HEK293 (cell line): Measurements from ENCODE around the gene PAM.

Source experiments
- CTCF ChIA-PET: fragments of 350-600 bp; formaldehyde crosslinking; extraction: SDS; loops from one replicate; lab custom pipeline; 2021; ENCODE audit warnings: antibody characterized with exemption; lab: Yijun Ruan, JAX
- POLR2A ChIA-PET: fragments of 300-600 bp; formaldehyde crosslinking; extraction: SDS; loops from one replicate; lab custom pipeline; 2020; ENCODE audit warnings: antibody characterized with exemption, inconsistent platforms; lab: Yijun Ruan, JAX
- H3K27ac ChIP-seq: fragments of 200-500 bp; sonication (Bioruptor generic); 2 replicates; pipeline ENCODE4 v1.5.1; 2014; ENCODE audit warnings: low read depth, low read length, control low read depth, inconsistent platforms; ENCODE audit errors: extremely low read depth
- H3K36me3 ChIP-seq, 2 experiments: fragments of 200-500 bp in 1 of 2; sonication (Bioruptor generic) in 1 of 2; 1 replicate in 1 of 2; 2 replicates in 1 of 2; pipeline ENCODE4 v1.5.1; 2014 to 2017; ENCODE audit warnings: inconsistent platforms in 2 of 2, low read length in 2 of 2; ENCODE audit not compliant: control insufficient read depth in 2 of 2, insufficient read depth in 1 of 2
- H3K4me1 ChIP-seq: fragments of 200-500 bp; sonication (Bioruptor generic); 2 replicates; pipeline ENCODE4 v1.5.1; 2014; ENCODE audit warnings: mild to moderate bottlenecking, low read length, inconsistent platforms; ENCODE audit not compliant: control insufficient read depth, insufficient read depth
- H3K4me3 ChIP-seq: 2 replicates; pipeline ENCODE4 v1.5.1; 2011; ENCODE audit warnings: low read depth, mild to moderate bottlenecking, control low read depth, low read length, moderate library complexity
- H3K9me3 ChIP-seq: fragments of 200-500 bp; sonication (Bioruptor generic); 2 replicates; pipeline ENCODE4 v1.5.1; 2014; ENCODE audit warnings: low read depth, low read length, inconsistent platforms; ENCODE audit not compliant: control insufficient read depth, insufficient read depth
- PATZ1 ChIP-seq: fragments of 450-650 bp; formaldehyde crosslinking; IDR thresholded peaks from 2 replicates; pipeline ENCODE4 v1.5.1; 2016; ENCODE audit warnings: missing biosample characterization, missing genetic modification characterization
- PRDM1 ChIP-seq: fragments of 450-650 bp; formaldehyde crosslinking; IDR thresholded peaks from 2 replicates; pipeline ENCODE4; 2016; ENCODE audit warnings: missing biosample characterization, missing genetic modification characterization
- SALL2 ChIP-seq: fragments of 450-650 bp; formaldehyde crosslinking; IDR thresholded peaks from 2 replicates; pipeline ENCODE4 v1.5.0; 2017; ENCODE audit warnings: missing biosample characterization, mild to moderate bottlenecking, missing genetic modification characterization, borderline replicate concordance
- TCF7L2 ChIP-seq: IDR thresholded peaks from 2 replicates; pipeline ENCODE4 v1.6.1; 2011; ENCODE audit warnings: low read depth, mild to moderate bottlenecking, inconsistent platforms, low read length, moderate library complexity, borderline replicate concordance
- ZBTB1 ChIP-seq: fragments of 450-650 bp; formaldehyde crosslinking; IDR thresholded peaks from 2 replicates; pipeline ENCODE4 v1.5.1; 2016; ENCODE audit warnings: missing biosample characterization, missing genetic modification characterization
- ZNF133 ChIP-seq: fragments of 450-650 bp; formaldehyde crosslinking; IDR thresholded peaks from 2 replicates; pipeline ENCODE4 v1.5.1; 2016; ENCODE audit warnings: missing biosample characterization, missing genetic modification characterization
- ZNF174 ChIP-seq: fragments of 450-650 bp; formaldehyde crosslinking; IDR thresholded peaks from 2 replicates; pipeline ENCODE4 v1.5.0; 2017; ENCODE audit warnings: missing biosample characterization, mild to moderate bottlenecking, missing genetic modification characterization
- ZNF416 ChIP-seq: fragments of 450-650 bp; formaldehyde crosslinking; IDR thresholded peaks from 2 replicates; pipeline ENCODE4 v1.5.1; 2016; ENCODE audit warnings: missing biosample characterization, missing genetic modification characterization
- ZNF514 ChIP-seq: fragments of 450-650 bp; formaldehyde crosslinking; IDR thresholded peaks from 2 replicates; pipeline ENCODE4 v1.5.1; 2016; ENCODE audit warnings: missing biosample characterization, missing genetic modification characterization
- ZNF623 ChIP-seq: fragments of 450-650 bp; formaldehyde crosslinking; IDR thresholded peaks from 2 replicates; pipeline ENCODE4 v1.5.1; 2016; ENCODE audit warnings: missing biosample characterization, missing genetic modification characterization
- ZNF660 ChIP-seq: fragments of 450-650 bp; IDR thresholded peaks from 2 replicates; pipeline ENCODE4 v1.5.1; 2018; ENCODE audit warnings: missing biosample characterization, mild to moderate bottlenecking, missing genetic modification characterization
- ZNF704 ChIP-seq: fragments of 450-650 bp; formaldehyde crosslinking; IDR thresholded peaks from 2 replicates; pipeline ENCODE4 v1.5.1; 2016; ENCODE audit warnings: missing biosample characterization, missing genetic modification characterization
- ZNF76 ChIP-seq: fragments of 450-650 bp; formaldehyde crosslinking; IDR thresholded peaks from 2 replicates; pipeline ENCODE4; 2016; ENCODE audit warnings: low read depth, missing biosample characterization, missing genetic modification characterization, borderline replicate concordance
- TF ChIP-seq, protein P1 (sequence below): fragments of 450-650 bp; formaldehyde crosslinking; IDR thresholded peaks from 2 replicates; pipeline ENCODE4 v1.5.1; 2016; ENCODE audit warnings: missing biosample characterization, missing genetic modification characterization, low read depth
- TF ChIP-seq, protein P2 (sequence below): fragments of 450-650 bp; IDR thresholded peaks from 2 replicates; pipeline ENCODE4 v1.5.1; 2018; ENCODE audit warnings: missing biosample characterization, missing genetic modification characterization
- TF ChIP-seq, protein P3 (sequence below): fragments of 450-650 bp; formaldehyde crosslinking; optimal IDR thresholded peaks from 2 replicates; pipeline ENCODE3; 2016; ENCODE audit warnings: missing biosample characterization, mild to moderate bottlenecking, missing genetic modification characterization
- TF ChIP-seq, protein P4 (sequence below): fragments of 450-650 bp; formaldehyde crosslinking; IDR thresholded peaks from 2 replicates; pipeline ENCODE4 v1.5.1; 2016; ENCODE audit warnings: missing biosample characterization, missing genetic modification characterization

PAM gene

DNA sequence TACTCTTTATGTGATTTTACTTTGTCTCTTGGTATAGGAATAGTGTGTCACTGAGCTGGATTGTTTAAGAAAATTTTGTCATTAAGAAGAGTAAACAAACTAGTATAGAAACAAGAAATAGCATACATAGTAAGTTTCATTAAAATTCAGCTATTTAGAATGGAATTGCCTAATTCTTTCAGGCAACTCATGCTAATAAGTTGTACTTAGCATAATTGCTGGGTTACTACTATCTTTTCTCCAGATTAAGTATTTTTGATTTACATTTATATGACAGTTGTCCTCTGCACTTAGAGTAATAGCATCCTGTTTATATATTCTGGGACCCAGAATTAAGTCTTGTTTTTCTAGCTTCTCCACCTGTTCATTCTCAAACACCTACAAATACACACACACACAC lies 85.9 kb downstream of the PAM start:
- peaks cover 4% of the 10 kb centered on the region; the same call in 1 of the 2 replicates for H3K4me1 ChIP-seq
- no peak overlapping the region for H3K27ac ChIP-seq
- POLR2A ChIA-PET: no interaction called here
- H3K4me3 ChIP-seq: no peak overlapping the region
- no peak for TF ChIP-seq ZNF514
- no peak for TF ChIP-seq ZNF133
- CTCF ChIA-PET: interaction anchor here (0.6 kb wide), 1 partner anchor 23 kb away, joined by 3 read pairs; no protein-coding TSS in a partner anchor
- no peaks in the 10 kb centered on the region for H3K36me3 ChIP-seq
- no peaks in the 10 kb centered on the region for H3K9me3 ChIP-seq

DNA sequence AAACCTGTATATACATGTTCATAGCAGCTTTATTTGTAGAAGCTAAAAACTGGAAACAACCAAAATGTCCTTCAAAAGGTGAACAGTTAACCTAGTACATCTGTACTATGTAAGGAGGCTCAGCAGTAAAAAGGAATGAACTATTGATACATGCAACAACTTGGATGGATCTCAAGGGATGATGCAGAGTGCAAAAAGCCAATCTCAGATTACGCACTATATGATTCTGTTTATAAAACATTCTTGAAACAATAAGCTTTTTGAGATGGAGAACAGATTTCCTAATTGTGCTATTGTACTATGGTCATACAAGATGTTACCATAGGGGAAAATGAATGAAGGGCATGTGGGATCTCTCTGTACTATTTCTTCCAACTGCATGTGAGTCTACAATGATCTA lies 88.9 kb downstream of the PAM start:
- TF ChIP-seq SALL2 (tag by site-specific recombination) (no peak), ZNF704 (tag by site-specific recombination) (no peak), PATZ1 (tag by site-specific recombination) (no peak), TCF7L2 (no peak), ZNF660 (tag by site-specific recombination) (no peak), ZNF174 (no peak), ZNF133 (no peak), ZNF416 (tag by site-specific recombination) (no peak), ZBTB1 (tag by site-specific recombination) (no peak), ZNF76 (tag by site-specific recombination) (no peak), ZNF623 (tag by site-specific recombination) (no peak), PRDM1 (tag by site-specific recombination) (no peak)
- TF ChIP-seq, protein P1, sequence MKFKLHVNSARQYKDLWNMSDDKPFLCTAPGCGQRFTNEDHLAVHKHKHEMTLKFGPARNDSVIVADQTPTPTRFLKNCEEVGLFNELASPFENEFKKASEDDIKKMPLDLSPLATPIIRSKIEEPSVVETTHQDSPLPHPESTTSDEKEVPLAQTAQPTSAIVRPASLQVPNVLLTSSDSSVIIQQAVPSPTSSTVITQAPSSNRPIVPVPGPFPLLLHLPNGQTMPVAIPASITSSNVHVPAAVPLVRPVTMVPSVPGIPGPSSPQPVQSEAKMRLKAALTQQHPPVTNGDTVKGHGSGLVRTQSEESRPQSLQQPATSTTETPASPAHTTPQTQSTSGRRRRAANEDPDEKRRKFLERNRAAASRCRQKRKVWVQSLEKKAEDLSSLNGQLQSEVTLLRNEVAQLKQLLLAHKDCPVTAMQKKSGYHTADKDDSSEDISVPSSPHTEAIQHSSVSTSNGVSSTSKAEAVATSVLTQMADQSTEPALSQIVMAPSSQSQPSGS (tag by site-specific recombination): no peak
- TF ChIP-seq, protein P2, sequence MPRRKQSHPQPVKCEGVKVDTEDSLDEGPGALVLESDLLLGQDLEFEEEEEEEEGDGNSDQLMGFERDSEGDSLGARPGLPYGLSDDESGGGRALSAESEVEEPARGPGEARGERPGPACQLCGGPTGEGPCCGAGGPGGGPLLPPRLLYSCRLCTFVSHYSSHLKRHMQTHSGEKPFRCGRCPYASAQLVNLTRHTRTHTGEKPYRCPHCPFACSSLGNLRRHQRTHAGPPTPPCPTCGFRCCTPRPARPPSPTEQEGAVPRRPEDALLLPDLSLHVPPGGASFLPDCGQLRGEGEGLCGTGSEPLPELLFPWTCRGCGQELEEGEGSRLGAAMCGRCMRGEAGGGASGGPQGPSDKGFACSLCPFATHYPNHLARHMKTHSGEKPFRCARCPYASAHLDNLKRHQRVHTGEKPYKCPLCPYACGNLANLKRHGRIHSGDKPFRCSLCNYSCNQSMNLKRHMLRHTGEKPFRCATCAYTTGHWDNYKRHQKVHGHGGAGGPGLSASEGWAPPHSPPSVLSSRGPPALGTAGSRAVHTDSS (tag by site-specific recombination): no peak
- TF ChIP-seq, protein P3, sequence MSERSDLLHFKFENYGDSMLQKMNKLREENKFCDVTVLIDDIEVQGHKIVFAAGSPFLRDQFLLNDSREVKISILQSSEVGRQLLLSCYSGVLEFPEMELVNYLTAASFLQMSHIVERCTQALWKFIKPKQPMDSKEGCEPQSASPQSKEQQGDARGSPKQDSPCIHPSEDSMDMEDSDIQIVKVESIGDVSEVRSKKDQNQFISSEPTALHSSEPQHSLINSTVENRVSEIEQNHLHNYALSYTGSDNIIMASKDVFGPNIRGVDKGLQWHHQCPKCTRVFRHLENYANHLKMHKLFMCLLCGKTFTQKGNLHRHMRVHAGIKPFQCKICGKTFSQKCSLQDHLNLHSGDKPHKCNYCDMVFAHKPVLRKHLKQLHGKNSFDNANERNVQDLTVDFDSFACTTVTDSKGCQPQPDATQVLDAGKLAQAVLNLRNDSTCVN (tag by site-specific recombination): no peak
- TF ChIP-seq, protein P4, sequence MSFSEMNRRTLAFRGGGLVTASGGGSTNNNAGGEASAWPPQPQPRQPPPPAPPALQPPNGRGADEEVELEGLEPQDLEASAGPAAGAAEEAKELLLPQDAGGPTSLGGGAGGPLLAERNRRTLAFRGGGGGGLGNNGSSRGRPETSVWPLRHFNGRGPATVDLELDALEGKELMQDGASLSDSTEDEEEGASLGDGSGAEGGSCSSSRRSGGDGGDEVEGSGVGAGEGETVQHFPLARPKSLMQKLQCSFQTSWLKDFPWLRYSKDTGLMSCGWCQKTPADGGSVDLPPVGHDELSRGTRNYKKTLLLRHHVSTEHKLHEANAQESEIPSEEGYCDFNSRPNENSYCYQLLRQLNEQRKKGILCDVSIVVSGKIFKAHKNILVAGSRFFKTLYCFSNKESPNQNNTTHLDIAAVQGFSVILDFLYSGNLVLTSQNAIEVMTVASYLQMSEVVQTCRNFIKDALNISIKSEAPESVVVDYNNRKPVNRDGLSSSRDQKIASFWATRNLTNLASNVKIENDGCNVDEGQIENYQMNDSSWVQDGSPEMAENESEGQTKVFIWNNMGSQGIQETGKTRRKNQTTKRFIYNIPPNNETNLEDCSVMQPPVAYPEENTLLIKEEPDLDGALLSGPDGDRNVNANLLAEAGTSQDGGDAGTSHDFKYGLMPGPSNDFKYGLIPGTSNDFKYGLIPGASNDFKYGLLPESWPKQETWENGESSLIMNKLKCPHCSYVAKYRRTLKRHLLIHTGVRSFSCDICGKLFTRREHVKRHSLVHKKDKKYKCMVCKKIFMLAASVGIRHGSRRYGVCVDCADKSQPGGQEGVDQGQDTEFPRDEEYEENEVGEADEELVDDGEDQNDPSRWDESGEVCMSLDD (tag by site-specific recombination): no peak
- ChIA-PET POLR2A (no interaction called here), CTCF (interaction anchor here (0.6 to 1.2 kb wide), 3 partner anchors 14 to 296 kb away, joined by 3 to 4 read pairs (median 3); no protein-coding TSS in a partner anchor)
- no peak overlapping the region for H3K27ac ChIP-seq
- H3K9me3 ChIP-seq: no peaks in the 10 kb centered on the region
- H3K36me3 ChIP-seq: no peaks in the 10 kb centered on the region
- H3K4me3 ChIP-seq: no peak overlapping the region
- peaks cover 4% of the 10 kb centered on the region; the same call in 1 of the 2 replicates for H3K4me1 ChIP-seq
